H1 (cell line): Measurements from ENCODE around the gene TPH2.

Source experiments
- ASH2L ChIP-seq: fragments of 200-600, 300-600 bp; sonication (generic); IDR thresholded peaks from one replicate; pipeline ENCODE4 v1.7.1; 2017; ENCODE audit warnings: low read length
- CREB1 ChIP-seq: IDR thresholded peaks from 2 replicates; pipeline ENCODE4 v1.6.1; 2012; ENCODE audit warnings: inconsistent platforms
- CTCF ChIP-seq, 3 experiments: IDR thresholded peaks; 1 replicate in 2 of 3; 2 replicates in 1 of 3; pipeline versions ENCODE4 v1.5.1 to v1.6.1; 2011; ENCODE audit warnings: low read length in 3 of 3, mild to moderate bottlenecking in 3 of 3, inconsistent platforms in 2 of 3, low read depth in 1 of 3, moderate library complexity in 1 of 3; ENCODE audit not compliant: insufficient read depth in 1 of 3; ENCODE audit errors: control extremely low read depth in 1 of 3
- EZH2 ChIP-seq: fragments of 200-600 bp; sonication (generic); IDR thresholded peaks from 2 replicates; pipeline ENCODE4 v1.7.1; 2012; ENCODE audit warnings: low read depth, mild to moderate bottlenecking, moderate library complexity, low read length, inconsistent platforms; ENCODE audit not compliant: severe bottlenecking
- FOSL1 ChIP-seq: IDR thresholded peaks from 2 replicates; pipeline ENCODE4 v1.6.1; 2011; ENCODE audit warnings: mild to moderate bottlenecking, low read depth, low read length, moderate library complexity; ENCODE audit not compliant: insufficient read depth
- HDAC6 ChIP-seq: IDR thresholded peaks from one replicate; pipeline ENCODE4 v1.7.1; 2012; ENCODE audit warnings: low read depth, mild to moderate bottlenecking, inconsistent platforms, low read length, moderate library complexity
- POLR2A ChIP-seq, 2 experiments: IDR thresholded peaks; 1 replicate in 1 of 2; 2 replicates in 1 of 2; pipeline ENCODE4 v1.6.1; 2011; ENCODE audit warnings: low read depth in 2 of 2, low read length in 2 of 2, mild to moderate bottlenecking in 2 of 2; ENCODE audit errors: control extremely low read depth in 1 of 2

GRCh38 chr12:71896205-71896882, 42.3 kb upstream of the TPH2 start:
- TF ChIP-seq POLR2A (IDR thresholded peaks at IDR 0.05; ENCODE audit: control extremely low read depth in 1 of 2, low read depth in 2 of 2, low read length in 2 of 2) (no peak), HDAC6 (no peak), FOSL1 (no peak), ASH2L (no peak), CREB1 (no peak), EZH2 (no peak), CTCF (IDR thresholded peaks at IDR 0.05; ENCODE audit: control extremely low read depth in 1 of 3, insufficient read depth in 1 of 3, low read depth in 1 of 3, low read length in 3 of 3) (no peak)
